ENCODE data around the gene UBE2QL1.
"Not testable (repeated sequence)": the region's sequence is repeated elsewhere in the genome, so short reads cannot be mapped to it uniquely, and the experiment has no call there.

UBE2QL1 gene

DNA sequence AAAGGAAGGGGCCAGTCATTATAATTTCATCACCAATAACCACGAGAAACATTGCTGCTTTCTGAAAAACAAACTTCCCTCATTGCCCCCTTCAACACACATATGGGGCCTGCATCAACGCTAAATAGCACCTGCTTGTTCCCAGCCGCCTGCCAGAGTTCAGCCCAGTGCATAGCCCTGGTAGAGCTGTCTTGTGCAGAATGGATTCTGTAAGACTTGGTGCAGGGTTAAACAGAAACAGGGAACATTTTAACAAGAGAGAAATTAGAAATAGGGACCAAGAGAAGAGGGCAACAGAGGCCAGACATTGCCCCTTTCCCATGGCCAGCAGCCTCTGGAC, 56.7 kb downstream of the UBE2QL1 start:
- TF ChIP-seq POLR2AphosphoS5 (IDR thresholded peaks at IDR 0.05; ENCODE audit: low read depth, low read length), result no peak
- DNase-seq (ENCODE audit: insufficient read length) (no peak), FAIRE-seq (no peak)

DNA sequence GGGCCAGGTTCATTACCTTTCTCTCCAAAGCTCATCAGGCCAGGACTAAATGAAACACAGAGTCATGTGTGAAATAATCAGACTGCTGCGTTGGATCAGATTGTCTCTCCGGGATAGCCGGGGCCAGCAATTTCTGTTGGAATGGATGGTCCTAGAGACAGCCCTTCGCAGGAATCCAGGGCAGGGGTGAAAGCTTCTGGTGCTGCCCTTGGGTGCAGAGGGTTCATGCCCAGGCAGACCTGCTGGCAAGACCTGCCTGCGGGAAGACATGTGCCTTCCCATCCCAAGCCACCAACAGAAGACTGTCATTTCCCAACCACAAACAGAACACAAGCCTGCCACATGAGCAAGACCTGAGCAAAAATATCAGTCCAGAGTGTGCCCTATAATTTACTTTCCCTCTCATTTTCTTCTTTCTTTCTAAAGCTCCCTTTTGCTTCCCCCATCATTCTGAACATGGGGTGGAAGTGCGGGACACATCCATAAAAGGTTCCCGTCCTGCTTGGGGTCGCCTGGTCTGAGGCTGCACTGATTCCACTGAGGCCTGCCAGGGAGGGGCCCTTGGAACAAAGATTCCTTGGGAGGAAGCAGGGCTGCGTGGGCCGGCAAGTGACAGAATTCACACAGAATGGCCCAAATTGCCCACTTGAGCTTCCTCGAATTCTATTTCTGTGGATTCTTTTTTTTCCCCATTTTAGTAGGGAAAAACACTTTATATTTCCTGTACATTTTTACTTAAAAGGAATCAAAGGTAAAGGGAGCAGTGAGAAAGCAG, 57.3 kb downstream of the UBE2QL1 start:
- no peak for FAIRE-seq
- no peak for DNase-seq (ENCODE audit: insufficient read length)
- no peak for TF ChIP-seq TAF1 (IDR thresholded peaks at IDR 0.05; ENCODE audit: borderline replicate concordance, low read depth, low read length)
- TF ChIP-seq POLR2AphosphoS5 (IDR thresholded peaks at IDR 0.05; ENCODE audit: low read depth, low read length), result no peak
- no peak for TF ChIP-seq POLR2A (IDR thresholded peaks at IDR 0.05; ENCODE audit: low read depth, low read length)

DNA sequence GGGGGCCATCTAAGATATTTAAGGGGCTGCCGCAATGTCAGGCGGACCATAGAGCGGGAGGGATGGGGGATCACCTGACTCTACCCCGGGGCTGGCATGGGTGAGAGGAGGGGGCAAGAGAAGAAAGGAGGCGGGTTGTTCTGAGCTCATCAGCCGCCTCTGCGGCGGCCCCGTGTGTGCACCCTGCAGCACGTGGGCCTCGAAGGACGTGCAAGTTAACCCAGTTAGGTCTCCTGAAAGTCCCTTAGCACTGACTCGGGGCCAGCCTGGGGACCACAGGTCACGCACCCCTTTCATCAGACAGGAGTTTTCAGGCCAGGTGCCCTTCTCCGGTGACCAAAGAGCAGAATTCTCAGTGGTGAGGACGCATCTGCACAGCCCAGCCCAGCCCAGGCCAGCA, 58.0 kb downstream of the UBE2QL1 start:
- DNase-seq (ENCODE audit: insufficient read length), result no peak
- TF ChIP-seq POLR2AphosphoS5 (IDR thresholded peaks at IDR 0.05; ENCODE audit: low read depth, low read length) (no peak), POLR2A (IDR thresholded peaks at IDR 0.05; ENCODE audit: low read depth, low read length) (no peak), TAF1 (IDR thresholded peaks at IDR 0.05; ENCODE audit: borderline replicate concordance, low read depth, low read length) (no peak)
- no peak for FAIRE-seq

DNA sequence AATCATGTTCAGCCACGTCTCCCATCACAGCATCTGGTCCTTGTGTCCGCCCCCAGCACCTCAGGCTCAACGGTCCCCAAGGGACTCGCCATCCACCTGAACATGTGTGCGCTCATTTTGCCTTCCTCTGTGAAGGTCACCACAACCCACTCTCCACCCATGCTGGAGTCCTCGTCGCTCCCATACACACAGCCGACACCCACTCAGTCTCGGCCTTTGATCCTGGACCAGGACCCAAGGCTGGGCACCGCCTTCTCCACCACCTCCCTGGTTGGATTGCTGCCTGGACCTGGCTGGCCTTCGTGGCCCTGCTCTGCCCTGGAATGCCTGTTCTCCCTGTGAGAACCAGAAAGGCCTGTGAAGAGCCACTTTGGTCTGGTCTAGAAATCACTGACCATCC, 60.3 kb downstream of the UBE2QL1 start:
- TF ChIP-seq POLR2AphosphoS5 (IDR thresholded peaks at IDR 0.05; ENCODE audit: low read depth, low read length), result no peak
- TF ChIP-seq POLR2A (IDR thresholded peaks at IDR 0.05; ENCODE audit: low read depth, low read length), result no peak
- TF ChIP-seq TAF1 (IDR thresholded peaks at IDR 0.05; ENCODE audit: borderline replicate concordance, low read depth, low read length), result no peak
- FAIRE-seq, result no peak
- DNase-seq (ENCODE audit: insufficient read length), result no peak

DNA sequence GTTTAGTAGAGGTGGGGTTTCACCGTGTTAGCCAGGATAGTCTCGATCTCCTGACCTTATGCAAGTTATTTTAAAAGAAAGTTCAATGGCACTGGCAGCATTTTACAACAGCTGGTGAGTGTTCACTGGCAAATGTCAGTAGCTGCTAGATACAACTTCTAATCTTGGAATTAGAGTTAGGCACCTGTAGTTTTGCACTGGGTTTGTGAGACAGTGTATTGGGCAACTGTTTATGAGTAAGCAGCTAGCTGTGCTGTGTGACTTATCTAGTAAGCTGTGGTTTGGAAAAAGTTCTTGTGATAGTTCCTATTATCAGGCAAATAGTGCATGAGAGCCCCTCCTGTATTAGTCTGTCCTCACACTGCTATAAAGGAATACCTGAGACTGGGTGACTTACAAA, 61.5 kb downstream of the UBE2QL1 start:
- TF ChIP-seq POLR2A (IDR thresholded peaks at IDR 0.05; ENCODE audit: low read depth, low read length) (no peak), TAF1 (IDR thresholded peaks at IDR 0.05; ENCODE audit: borderline replicate concordance, low read depth, low read length) (no peak), POLR2AphosphoS5 (IDR thresholded peaks at IDR 0.05; ENCODE audit: low read depth, low read length) (no peak)
- no peak for FAIRE-seq
- no peak for DNase-seq (ENCODE audit: insufficient read length)

DNA sequence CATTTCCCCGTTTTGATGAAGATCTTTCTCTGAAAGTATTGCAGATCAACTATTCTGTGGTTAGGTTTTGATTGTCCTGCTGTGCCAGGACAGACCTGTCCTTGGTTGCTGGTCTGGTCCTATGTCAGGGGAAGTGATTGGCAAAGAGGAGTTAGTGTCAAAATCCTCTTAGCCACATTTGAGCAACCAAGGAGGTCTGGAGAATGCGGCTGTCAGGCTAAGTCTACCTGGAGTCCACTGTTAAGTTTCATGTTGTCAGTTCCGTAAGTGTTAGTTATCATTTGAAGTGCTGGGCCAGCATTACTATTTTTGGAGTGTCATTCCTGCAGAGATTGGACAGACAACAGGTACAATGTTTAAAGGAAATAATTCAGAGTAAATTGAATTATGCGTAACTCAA, 62.3 kb downstream of the UBE2QL1 start:
- FAIRE-seq (no peak), DNase-seq (ENCODE audit: insufficient read length) (no peak)
- TF ChIP-seq POLR2AphosphoS5 (IDR thresholded peaks at IDR 0.05; ENCODE audit: low read depth, low read length) (no peak), POLR2A (IDR thresholded peaks at IDR 0.05; ENCODE audit: low read depth, low read length) (no peak), TAF1 (IDR thresholded peaks at IDR 0.05; ENCODE audit: borderline replicate concordance, low read depth, low read length) (no peak)

DNA sequence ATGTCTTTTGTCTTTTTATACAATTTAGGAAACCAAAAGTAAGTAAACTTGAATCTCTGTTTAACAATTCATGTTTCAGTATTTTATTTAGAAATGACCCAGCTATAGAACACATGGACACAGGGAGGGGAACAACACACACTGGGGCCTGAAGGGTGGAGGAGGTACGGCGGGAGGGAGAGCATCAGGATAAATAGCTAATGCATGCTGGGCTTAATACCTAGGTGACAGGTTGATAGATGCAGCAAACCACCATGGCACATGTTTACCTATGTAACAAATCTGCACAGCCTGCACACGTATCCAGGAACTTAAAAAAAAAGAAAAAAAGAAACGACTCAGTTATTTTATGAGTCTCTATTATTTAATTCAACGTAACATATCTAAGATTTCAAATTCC, 67.2 kb downstream of the UBE2QL1 start:
- FAIRE-seq; DNase-seq (ENCODE audit: insufficient read length): not testable (repeated sequence)

DNA sequence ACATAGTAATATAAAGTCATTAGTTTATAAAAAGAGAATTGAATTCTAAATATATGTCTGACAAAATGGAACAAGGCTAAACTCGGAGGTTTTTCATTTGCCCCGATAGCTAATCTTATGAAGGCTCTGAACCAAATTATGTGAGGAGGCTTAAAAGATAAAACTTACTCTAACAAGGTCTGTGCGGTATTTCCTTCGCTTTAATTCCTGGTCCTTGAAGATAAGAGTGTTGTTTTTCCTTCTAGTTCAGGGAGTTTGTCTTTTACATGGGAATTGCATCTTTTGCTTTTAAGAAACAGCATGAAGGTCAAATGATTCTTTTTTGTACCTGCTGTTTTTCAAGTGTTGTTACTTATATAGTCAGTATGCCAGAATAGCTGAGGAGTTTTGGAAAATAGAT, 68.2 kb downstream of the UBE2QL1 start:
- DNase-seq (ENCODE audit: insufficient read length), result no peak
- no peak for FAIRE-seq
- TF ChIP-seq POLR2A (IDR thresholded peaks at IDR 0.05; ENCODE audit: low read depth, low read length) (no peak), POLR2AphosphoS5 (IDR thresholded peaks at IDR 0.05; ENCODE audit: low read depth, low read length) (no peak), TAF1 (IDR thresholded peaks at IDR 0.05; ENCODE audit: borderline replicate concordance, low read depth, low read length) (no peak)

DNA sequence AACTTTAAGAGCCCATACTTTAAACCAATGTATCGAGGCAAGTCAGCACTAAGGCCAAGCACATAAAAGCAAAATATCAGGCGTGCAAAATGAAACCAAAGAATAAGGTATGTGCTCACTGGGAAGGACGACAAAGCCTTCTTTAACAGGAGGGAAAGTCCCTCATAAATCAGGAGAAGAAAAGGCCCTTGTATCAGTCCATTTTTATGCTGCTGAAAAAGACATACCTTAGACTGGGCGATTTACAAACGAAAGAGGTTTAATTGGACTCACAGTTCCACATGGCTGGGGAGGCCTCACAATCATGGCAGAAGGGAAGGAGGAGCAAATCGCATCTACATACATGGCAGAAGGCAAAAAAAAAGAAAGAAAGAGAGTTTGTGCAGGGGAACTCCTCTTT, 68.9 kb downstream of the UBE2QL1 start:
- TF ChIP-seq TAF1 (IDR thresholded peaks at IDR 0.05; ENCODE audit: borderline replicate concordance, low read depth, low read length) (no peak), POLR2AphosphoS5 (IDR thresholded peaks at IDR 0.05; ENCODE audit: low read depth, low read length) (no peak), POLR2A (IDR thresholded peaks at IDR 0.05; ENCODE audit: low read depth, low read length) (no peak)
- DNase-seq (ENCODE audit: insufficient read length) (no peak), FAIRE-seq (no peak)

DNA sequence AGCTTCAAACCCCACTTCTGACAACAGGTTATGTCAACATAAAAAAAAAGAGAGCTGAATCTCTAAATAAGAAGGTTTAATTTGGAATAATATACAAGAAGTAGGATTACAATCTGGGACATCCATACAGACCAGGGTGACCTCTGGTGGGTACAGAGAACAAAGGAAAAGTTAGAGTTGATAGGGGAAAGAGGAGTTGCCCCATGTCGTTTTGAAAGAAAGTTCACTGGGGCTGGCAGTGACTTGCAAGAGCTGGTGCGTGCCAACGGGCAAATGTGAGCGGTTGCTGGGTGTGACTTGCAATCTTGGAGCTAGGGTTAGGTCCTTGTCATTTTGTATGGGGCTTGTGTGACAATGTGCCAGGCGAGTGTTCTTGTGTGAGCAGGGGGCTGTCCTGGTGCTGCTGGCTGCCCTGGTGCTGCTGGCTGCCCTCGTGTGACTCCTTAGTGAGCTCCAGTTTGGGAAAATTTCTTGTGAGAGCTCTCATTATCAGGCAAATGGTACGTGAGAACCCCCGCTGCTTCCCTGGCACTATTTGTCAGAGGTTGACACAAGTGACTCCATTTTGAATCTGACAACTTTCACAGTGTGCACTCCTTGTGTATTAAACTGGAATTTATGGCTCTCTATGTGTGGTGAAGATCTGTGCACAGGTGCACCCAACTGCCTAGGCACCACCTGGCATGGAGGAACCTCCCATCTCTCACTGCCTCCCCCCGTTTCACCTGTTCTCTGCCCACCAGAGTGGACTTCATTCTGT, 69.8 kb downstream of the UBE2QL1 start:
- TF ChIP-seq POLR2A (IDR thresholded peaks at IDR 0.05; ENCODE audit: low read depth, low read length), result no peak
- no peak for TF ChIP-seq POLR2AphosphoS5 (IDR thresholded peaks at IDR 0.05; ENCODE audit: low read depth, low read length)
- no peak for TF ChIP-seq TAF1 (IDR thresholded peaks at IDR 0.05; ENCODE audit: borderline replicate concordance, low read depth, low read length)
- DNase-seq (ENCODE audit: insufficient read length) (no peak), FAIRE-seq (no peak)

DNA sequence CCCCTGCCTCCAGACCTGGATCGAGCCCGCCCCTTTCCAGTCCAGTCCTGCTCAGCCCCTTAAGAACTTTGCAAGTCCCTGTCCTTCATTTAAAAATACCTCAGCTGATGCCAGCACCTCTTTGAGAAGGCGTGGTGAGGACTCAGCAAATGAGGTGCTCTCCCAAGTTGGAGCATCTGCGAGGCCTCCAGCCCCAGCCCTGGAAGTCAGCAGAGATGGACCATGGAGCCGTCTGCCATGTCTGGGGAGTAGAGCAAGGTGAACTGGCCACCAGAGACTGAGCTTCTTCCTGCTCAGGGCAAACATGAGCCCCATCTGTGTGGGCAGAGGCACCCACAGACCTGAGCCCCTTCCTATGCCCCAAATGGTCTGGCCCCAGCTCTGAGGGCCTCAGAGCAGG, 71.5 kb downstream of the UBE2QL1 start:
- TF ChIP-seq POLR2AphosphoS5 (IDR thresholded peaks at IDR 0.05; ENCODE audit: low read depth, low read length) (no peak), TAF1 (IDR thresholded peaks at IDR 0.05; ENCODE audit: borderline replicate concordance, low read depth, low read length) (no peak), POLR2A (IDR thresholded peaks at IDR 0.05; ENCODE audit: low read depth, low read length) (no peak)
- DNase-seq (ENCODE audit: insufficient read length) (no peak), FAIRE-seq (no peak)

DNA sequence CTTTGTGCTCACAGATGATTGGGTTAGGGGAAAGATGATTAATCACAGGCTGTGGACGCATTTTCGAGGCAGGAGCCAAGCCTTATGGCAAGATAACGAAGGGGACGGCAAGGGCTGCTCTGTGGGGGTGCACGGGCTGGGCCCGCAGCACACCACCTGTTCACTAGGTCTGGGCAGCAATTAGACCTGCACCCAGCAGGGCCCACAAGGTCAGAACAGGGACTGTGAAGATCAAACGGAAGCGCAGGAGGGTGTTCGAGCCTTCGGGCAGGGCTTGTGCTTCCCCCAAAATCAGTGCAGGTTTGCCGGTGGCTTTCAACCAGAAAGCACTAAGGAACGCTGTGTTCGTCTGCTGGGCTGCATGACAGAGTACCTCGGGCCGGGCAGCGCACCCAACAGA, 73.7 kb downstream of the UBE2QL1 start:
- TF ChIP-seq TAF1 (IDR thresholded peaks at IDR 0.05; ENCODE audit: borderline replicate concordance, low read depth, low read length) (no peak), POLR2AphosphoS5 (IDR thresholded peaks at IDR 0.05; ENCODE audit: low read depth, low read length) (no peak), POLR2A (IDR thresholded peaks at IDR 0.05; ENCODE audit: low read depth, low read length) (no peak)
- FAIRE-seq, result no peak
- no peak for DNase-seq (ENCODE audit: insufficient read length)
